Stimulated activated CD8-positive, alpha-beta memory T cell treated with anti-CD3 and anti-CD28 coated beads, Interleukin-4, amount 100 ng/mL, for 4 hours (primary cell): ENCODE data around the gene HEPH.
"Not testable (repeated sequence)": the region's sequence is repeated elsewhere in the genome, so short reads cannot be mapped to it uniquely, and the experiment has no call there.

ENCODE experiments used
- DNase-seq, 2 donors: peaks; one replicate each; pipeline ENCODE4 v3.0.0-alpha.2; 2020; ENCODE audit warnings: low read depth in 2 of 2, low spot score in 1 of 2

HEPH gene

GRCh38 chrX:66200855-66201795 lies 37.1 kb downstream of the HEPH start:
- no peak for DNase-seq

- DNase-seq = no peak
Measured at GRCh38 chrX:66203114-66203513, 39.1 kb downstream of the HEPH start.

- no peak for DNase-seq
Measured at GRCh38 chrX:66221856-66222255, 57.8 kb downstream of the HEPH start.

- DNase-seq = no peak
Measured at GRCh38 chrX:66232296-66232695, 68.2 kb downstream of the HEPH start.

GRCh38 chrX:66233209-66233608 lies 69.2 kb downstream of the HEPH start:
- no peak for DNase-seq

- not testable (repeated sequence) for DNase-seq
Measured at GRCh38 chrX:66233904-66234303, 69.9 kb downstream of the HEPH start.

GRCh38 chrX:66255359-66255967 lies 91.4 kb downstream of the HEPH start:
- DNase-seq = no peak

- DNase-seq = no peak
Measured at GRCh38 chrX:66262807-66263206, 98.8 kb downstream of the HEPH start.
